SK-N-SH treated with all-trans-retinoic acid at 6 μM for 48 hours (cell line): ENCODE data around the gene LTF.
"Not testable (repeated sequence)": the region's sequence is repeated elsewhere in the genome, so short reads cannot be mapped to it uniquely, and the experiment has no call there.

Experiments used
- ESRRG ChIP-seq: fragments of 250-450 bp; sonication (Bioruptor Pico); IDR thresholded peaks from 2 replicates; pipeline ENCODE4 v1.6.1; 2021; ENCODE audit warnings: mild to moderate bottlenecking
- GLIS3 ChIP-seq: fragments of 250-450 bp; sonication (Bioruptor Pico); IDR thresholded peaks from 2 replicates; pipeline ENCODE4 v1.5.0; 2020; ENCODE audit warnings: mild to moderate bottlenecking, moderate library complexity
- PATZ1 ChIP-seq: fragments of 250-450 bp; sonication (Bioruptor Pico); IDR thresholded peaks from 2 replicates; pipeline ENCODE4 v1.8.0; 2020; ENCODE audit warnings: mild to moderate bottlenecking, moderate library complexity, borderline replicate concordance
- TCF4 ChIP-seq: fragments of 250-450 bp; sonication (Bioruptor Pico); IDR thresholded peaks from 2 replicates; pipeline ENCODE4 v1.8.0; 2021; ENCODE audit warnings: mild to moderate bottlenecking, moderate library complexity, borderline replicate concordance
- ZFP30 ChIP-seq: fragments of 450-650 bp; formaldehyde crosslinking; IDR thresholded peaks from 2 replicates; pipeline ENCODE4 v1.5.0; 2022; ENCODE audit warnings: mild to moderate bottlenecking, moderate library complexity
- ZNF70 ChIP-seq: fragments of 450-650 bp; formaldehyde crosslinking; IDR thresholded peaks from 2 replicates; pipeline ENCODE4 v1.5.0; 2020; ENCODE audit warnings: mild to moderate bottlenecking, moderate library complexity
- TF ChIP-seq, protein P1 (sequence below): fragments of 250-450 bp; sonication (Bioruptor Pico); IDR thresholded peaks from 2 replicates; pipeline ENCODE4 v1.5.1; 2020; ENCODE audit warnings: low read depth, mild to moderate bottlenecking, moderate library complexity

GRCh38 chr3:46433118-46433517 lies 31.6 kb downstream of the LTF start:
- TF ChIP-seq PATZ1 (CRISPR knock-in tag); ZFP30; ZNF70 (CRISPR knock-in tag); ESRRG (CRISPR knock-in tag); GLIS3; TCF4: not testable (repeated sequence)
- TF ChIP-seq, protein P1, sequence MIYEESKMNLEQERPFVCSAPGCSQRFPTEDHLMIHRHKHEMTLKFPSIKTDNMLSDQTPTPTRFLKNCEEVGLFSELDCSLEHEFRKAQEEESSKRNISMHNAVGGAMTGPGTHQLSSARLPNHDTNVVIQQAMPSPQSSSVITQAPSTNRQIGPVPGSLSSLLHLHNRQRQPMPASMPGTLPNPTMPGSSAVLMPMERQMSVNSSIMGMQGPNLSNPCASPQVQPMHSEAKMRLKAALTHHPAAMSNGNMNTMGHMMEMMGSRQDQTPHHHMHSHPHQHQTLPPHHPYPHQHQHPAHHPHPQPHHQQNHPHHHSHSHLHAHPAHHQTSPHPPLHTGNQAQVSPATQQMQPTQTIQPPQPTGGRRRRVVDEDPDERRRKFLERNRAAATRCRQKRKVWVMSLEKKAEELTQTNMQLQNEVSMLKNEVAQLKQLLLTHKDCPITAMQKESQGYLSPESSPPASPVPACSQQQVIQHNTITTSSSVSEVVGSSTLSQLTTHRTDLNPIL, result not testable (repeated sequence)
